K562 (cell line): ENCODE results near the gene DNAJB4. TPM values are rescaled to one million over a fixed set of nuclear protein-coding genes. Genes with fewer than 3 reads are reported as not detected.

Experiments
- ATAC-seq: fragments of 200-7000 bp; cut with Tn5 transposase; 3 replicates; pipeline ENCODE4 v1.9.1; 2020; ENCODE audit warnings: moderate library complexity
- BruUV-seq: library from RNA; stranded (reverse); fragments of 400-500 nt; replicated peaks from 2 replicates; lab custom pipeline; 2021; lab: Mats Ljungman, UMichigan
- CTCF ChIA-PET: fragments of 300-600 bp; formaldehyde crosslinking; extraction: SDS; loops from one replicate; lab custom pipeline; 2021; ENCODE audit warnings: low intra/inter-chr PET ratio; lab: Yijun Ruan, JAX
- POLR2A ChIA-PET: fragments of 300-600, 350-650 bp; sonication (Branson Sonifier 250); formaldehyde crosslinking; extraction: SDS; loops from one replicate; lab custom pipeline; 2021; ENCODE audit warnings: antibody characterized with exemption, inconsistent platforms; lab: Yijun Ruan, JAX
- DNase-seq, 4 experiments: peaks; one replicate each; pipeline versions ENCODE4 v3.0.0 to v3.0.0-alpha.2; 2011 to 2018; ENCODE audit warnings: low spot score in 3 of 4, mixed read lengths in 3 of 4; ENCODE audit errors: extremely low read depth in 1 of 4
- FAIRE-seq: peaks from 2 replicates; lab custom pipeline; 2011; peaks lifted over from hg19 to GRCh38; lab: Jason Lieb, UNC
- H2AFZ ChIP-seq: 2 replicates; pipeline ENCODE4 v1.6.0; 2011; ENCODE audit warnings: low read depth, low read length, control low read depth, inconsistent platforms
- H3K27ac ChIP-seq: fragments of 200-600 bp; 3 replicates; pipeline ENCODE4 v1.8.0; 2011; ENCODE audit warnings: low read depth, mild to moderate bottlenecking, control low read depth, inconsistent platforms, low read length, moderate library complexity, mixed read lengths; ENCODE audit errors: extremely low read depth
- H3K27me3 ChIP-seq, 2 experiments: fragments of 300-600 bp in 1 of 2; 2 replicates in 1 of 2; 3 replicates in 1 of 2; pipeline versions ENCODE4 v1.6.0 to v1.8.0; 2011; ENCODE audit warnings: inconsistent platforms in 2 of 2, low read length in 2 of 2, mild to moderate bottlenecking in 1 of 2, mixed read lengths in 1 of 2, moderate library complexity in 1 of 2; ENCODE audit not compliant: control insufficient read depth in 2 of 2, insufficient read depth in 2 of 2
- H3K36me3 ChIP-seq: fragments of 300-600 bp; 3 replicates; pipeline ENCODE4 v1.8.0; 2011; ENCODE audit warnings: mild to moderate bottlenecking, low read length, inconsistent platforms; ENCODE audit not compliant: control insufficient read depth, insufficient read depth
- H3K4me1 ChIP-seq, 2 experiments: fragments of 200-600 bp in 1 of 2; replicated peaks in 1 of 2; 2 replicates in 1 of 2; 3 replicates in 1 of 2; pipeline versions ENCODE4 v1.5.1 to v1.8.0; 2011; ENCODE audit warnings: inconsistent platforms in 2 of 2, low read length in 2 of 2, mild to moderate bottlenecking in 1 of 2, mixed read lengths in 1 of 2, moderate library complexity in 1 of 2; ENCODE audit not compliant: control insufficient read depth in 2 of 2, insufficient read depth in 2 of 2
- H3K4me2 ChIP-seq: 2 replicates; pipeline ENCODE4 v1.6.1; 2011; ENCODE audit warnings: low read length, control low read depth, inconsistent platforms, mixed read lengths; ENCODE audit not compliant: insufficient read depth
- H3K4me3 ChIP-seq: fragments of 200-600 bp; sonication (generic), shearing (Covaris generic); 2 replicates; pipeline ENCODE4 v1.5.1; 2016; ENCODE audit warnings: control low read depth, inconsistent platforms
- H3K79me2 ChIP-seq: fragments of 200-600 bp; 3 replicates; pipeline ENCODE4 v1.8.0; 2011; ENCODE audit warnings: low read length, inconsistent platforms; ENCODE audit not compliant: control insufficient read depth, insufficient read depth
- H3K9ac ChIP-seq, 2 experiments: 2 replicates each; pipeline versions ENCODE4 v1.6.0 to v1.6.1; 2011; ENCODE audit warnings: low read depth in 2 of 2, low read length in 2 of 2, control low read depth in 1 of 2, inconsistent platforms in 1 of 2, mild to moderate bottlenecking in 1 of 2, mixed read lengths in 1 of 2; ENCODE audit not compliant: insufficient read depth in 1 of 2
- H3K9me1 ChIP-seq: one replicate; pipeline ENCODE4 v1.6.0; 2011; ENCODE audit warnings: inconsistent platforms, mild to moderate bottlenecking, low read length, moderate library complexity; ENCODE audit not compliant: control insufficient read depth, insufficient read depth
- H3K9me3 ChIP-seq: replicated peaks from 2 replicates; pipeline ENCODE4 v1.5.1; 2011; ENCODE audit warnings: low read depth, low read length, inconsistent platforms; ENCODE audit not compliant: control insufficient read depth, insufficient read depth
- H4K20me1 ChIP-seq: replicated peaks from 2 replicates; pipeline ENCODE4 v1.6.1; 2011; ENCODE audit warnings: low read length, inconsistent platforms, mixed read lengths; ENCODE audit not compliant: control insufficient read depth, insufficient read depth
- BRF1 ChIP-seq: IDR thresholded peaks from 3 replicates; pipeline ENCODE4 v1.6.1; 2011; ENCODE audit warnings: borderline replicate concordance, mild to moderate bottlenecking; ENCODE audit not compliant: insufficient read length; ENCODE audit errors: extremely low read depth
- CEBPB ChIP-seq: fragments of 450-650 bp; IDR thresholded peaks from 2 replicates; pipeline ENCODE4 v1.6.1; 2016; ENCODE audit warnings: missing genetic modification characterization, missing compliant biosample characterization
- DACH1 ChIP-seq: fragments of 450-650 bp; IDR thresholded peaks from 2 replicates; pipeline ENCODE4 v1.6.1; 2018; ENCODE audit not compliant: partially characterized antibody
- FOXA3 ChIP-seq, 2 experiments: fragments of 450-650 bp in 1 of 2; sonication (generic) in 1 of 2; formaldehyde crosslinking; IDR thresholded peaks in 1 of 2; conservative IDR thresholded peaks in 1 of 2; 2 replicates each; pipeline versions ENCODE4 v1.4.0 to v1.8.0; 2020 to 2022; ENCODE audit warnings: mild to moderate bottlenecking in 2 of 2, missing genetic modification reagents in 1 of 2
- KLF13 ChIP-seq: fragments of 450-650 bp; IDR thresholded peaks from 2 replicates; pipeline ENCODE4 v1.6.1; 2016; ENCODE audit warnings: missing genetic modification characterization, low read depth, mild to moderate bottlenecking, missing compliant biosample characterization, moderate library complexity, borderline replicate concordance
- PHTF2 ChIP-seq: fragments of 250-450 bp; sonication (Bioruptor Pico); IDR thresholded peaks from 2 replicates; pipeline ENCODE4 v1.5.0; 2021; ENCODE audit warnings: mild to moderate bottlenecking
- SMARCE1 ChIP-seq: fragments of 450-650 bp; IDR thresholded peaks from 2 replicates; pipeline ENCODE4 v1.7.1; 2016; ENCODE audit warnings: mild to moderate bottlenecking
- TAF9B ChIP-seq: fragments of 450-650 bp; IDR thresholded peaks from 2 replicates; pipeline ENCODE4 v1.6.1; 2018; ENCODE audit warnings: mild to moderate bottlenecking; ENCODE audit not compliant: partially characterized antibody
- TEAD2 ChIP-seq: fragments of 450-650 bp; IDR thresholded peaks from 2 replicates; pipeline ENCODE4 v1.6.1; 2016; ENCODE audit warnings: missing genetic modification characterization, control low read depth, missing compliant biosample characterization
- U2AF2 ChIP-seq: fragments of 200-400 bp; formaldehyde crosslinking; optimal IDR thresholded peaks from 2 replicates; pipeline ENCODE3; 2017; ENCODE audit warnings: low read depth, mild to moderate bottlenecking, low read length
- VEZF1 ChIP-seq: fragments of 200-800 bp; sonication (Bioruptor generic); IDR thresholded peaks from 2 replicates; pipeline ENCODE4 v1.6.1; 2017; ENCODE audit warnings: missing genetic modification characterization, missing compliant biosample characterization
- ZBTB8A ChIP-seq: fragments of 450-650 bp; IDR thresholded peaks from 2 replicates; pipeline ENCODE4 v1.6.1; 2018; ENCODE audit warnings: mild to moderate bottlenecking, moderate library complexity; ENCODE audit not compliant: partially characterized antibody
- ZFP1 ChIP-seq: fragments of 450-650 bp; formaldehyde crosslinking; IDR thresholded peaks from 2 replicates; pipeline ENCODE4 v1.4.0; 2020; ENCODE audit warnings: mild to moderate bottlenecking, mixed read lengths
- ZFP36 ChIP-seq: fragments of 150-350 bp; IDR thresholded peaks from 2 replicates; pipeline ENCODE4 v1.6.1; 2018; ENCODE audit warnings: low read length, low read depth; ENCODE audit not compliant: partially characterized antibody
- ZNF143 ChIP-seq: sonication (generic); formaldehyde crosslinking; IDR thresholded peaks from 2 replicates; pipeline ENCODE4 v1.9.0; 2022; ENCODE audit warnings: mild to moderate bottlenecking, missing genetic modification reagents
- ZNF586 ChIP-seq: fragments of 450-650 bp; formaldehyde crosslinking; conservative IDR thresholded peaks from 2 replicates; pipeline ENCODE4 v1.4.0; 2020; ENCODE audit warnings: mild to moderate bottlenecking, moderate library complexity
- ZNF592 ChIP-seq: fragments of 450-650 bp; IDR thresholded peaks from 2 replicates; pipeline ENCODE4 v1.6.1; 2017; ENCODE audit warnings: antibody characterized with exemption, mild to moderate bottlenecking
- WGBS: fragments of 100-300 bp; shearing (Covaris generic); methylation state at CpG from one replicate; pipeline ENCODE4 v1.1.6; 2016; ENCODE audit warnings: low coverage, mixed read lengths; ENCODE audit not compliant: insufficient coverage; ENCODE audit errors: missing lambda C conversion rate; 5-methylcytosine and 5-hydroxymethylcytosine counted together
- in situ Hi-C: fragments of 300-500 bp; cut with MboI; formaldehyde crosslinking; loops from 4 replicates; pipeline ENCODE4 v1.15.0; 2018; ENCODE audit warnings: inconsistent platforms, mixed read lengths
- intact Hi-C: fragments of 100-400 bp; cut with micrococcal nuclease; formaldehyde crosslinking; loops from 2 replicates; pipeline ENCODE4 v1.14.2; 2022
- polyA plus RNA-seq, 8 experiments: library from polyadenylated mRNA; depleted of rRNA in 4 of 8; stranded (reverse) in 5 of 8; unstranded in 3 of 8; fragments of >200 nt; fragmentation: Nextera tagmentation in 2 of 8; fragmentation: Illumina TruSeq in 1 of 8; extraction: Ambion mirVana in 2 of 8; extraction: Trizol in 1 of 8; gene quantifications; 2 replicates each; pipeline versions ENCODE4 v1.2.1 to v1.2.3, GENCODE V29; 2011 to 2014; ENCODE audit warnings: inconsistent platforms in 1 of 8, missing spikeins in 1 of 8
- total RNA-seq, 7 experiments: library from RNA; depleted of rRNA in 6 of 7; stranded (reverse); fragments of >200 nt in 6 of 7; fragmentation: Illumina TruSeq in 2 of 7; extraction: Trizol in 2 of 7; gene quantifications; 2 replicates each; pipeline versions ENCODE4 v1.2.1 to v1.2.3, GENCODE V29; 2011 to 2021; ENCODE audit warnings: low replicate concordance in 1 of 7

The DNAJB4 gene
- total and polyA plus RNA-seq, 9 of the 15 experiments (the other 6 are each of a cell fraction or from before 2014, with no cell fraction given): 8.5 to 27.7 (median 19.8) TPM

- H2AFZ ChIP-seq: peak overlapping the region; percentile 84
- H3K79me2 ChIP-seq: no peaks in the 10 kb centered on the region
- H3K27ac ChIP-seq: no peak overlapping the region
- no TSS peak for BruUV-seq
- no peak overlapping the region for H3K9ac ChIP-seq
- POLR2A ChIA-PET: interaction anchor here (0.6 to 1.7 kb wide), 3 partner anchors 17 to 51 kb away, joined by 3 to 4 read pairs (median 4); partner anchors contain the start of gene DNAJB4
- no peaks in the 10 kb centered on the region for H3K36me3 ChIP-seq
- no peaks in the 10 kb centered on the region for H3K9me3 ChIP-seq
- intact Hi-C loops (loop anchor here (10.0 kb wide), 1 partner anchor 80 kb away; the partner anchor contains the start of gene FUBP1), in situ Hi-C loops (no loop called here)
- WGBS: 73% methylated on average over 2 of the region's 2 CpGs
- no peaks in the 10 kb centered on the region for H3K9me1 ChIP-seq
- DNase-seq: no peak
- CTCF ChIA-PET: no interaction called here
- no peak overlapping the region for H3K4me3 ChIP-seq
- no peaks in the 10 kb centered on the region for H3K27me3 ChIP-seq
- peaks cover 0 to 16% of the 10 kb centered on the region in 2 experiments; a peak in 2 of 5 replicates for H3K4me1 ChIP-seq
- no peaks in the 10 kb centered on the region for H4K20me1 ChIP-seq
- no peak for FAIRE-seq
- peak overlapping the region; percentile 50; the same call in 1 of the 2 replicates for H3K4me2 ChIP-seq
- ATAC-seq: peak; percentile 19; the same call in 2 of the 3 replicates
- TF ChIP-seq DACH1 (no peak), ZFP36 (no peak), FOXA3 (CRISPR knock-in tag; conservative IDR thresholded peaks at IDR 0.05 in 1 of 2, IDR thresholded peaks at IDR 0.05 in 1 of 2) (no peak), TAF9B (no peak), ZNF143 (CRISPR knock-in tag) (no peak), CEBPB (tag) (no peak), KLF13 (tag) (no peak), PHTF2 (CRISPR knock-in tag) (no peak), TEAD2 (no peak), ZBTB8A (no peak), ZFP1 (no peak), BRF1 (no peak), ZNF586 (CRISPR knock-in tag) (no peak), ZNF592 (peak; percentile 20; the same call in 1 of the 2 replicates), SMARCE1 (no peak), VEZF1 (no peak), U2AF2 (no peak)
Observed at GRCh38 chr1:78054972-78055371, 50.2 kb downstream of the DNAJB4 start.
